HG03095 (cell line): Measurements from ENCODE around the gene DYNLT2.

Source experiments
- ATAC-seq: cut with Tn5 transposase; IDR thresholded peaks from one replicate; pipeline ENCODE4 v1.9.1; 2021; ENCODE audit warnings: moderate library complexity; ENCODE audit not compliant: unreplicated experiment

Gene DYNLT2, protein sequence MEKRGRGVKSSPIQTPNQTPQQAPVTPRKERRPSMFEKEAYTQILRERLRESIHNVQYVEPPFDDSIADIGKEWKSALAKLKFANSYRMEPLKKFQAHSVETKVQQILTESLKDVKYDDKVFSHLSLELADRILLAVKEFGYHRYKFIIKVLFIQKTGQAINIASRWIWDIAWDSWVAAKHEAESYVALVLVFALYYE

GRCh38 chr6:169751242-169752073, at the start of gene DYNLT2, which contains the start of gene ERMARD:
Gene DYNLT2 (minus strand): TSS chr6:169751572. CDS start chr6:169751458, 114 bp downstream.
Gene ERMARD (plus strand): TSS chr6:169751622. CDS start chr6:169751658, 36 bp downstream.
- peak; percentile 93 for ATAC-seq

GRCh38 chr6:169800668-169801395, 49.5 kb upstream of the DYNLT2 start:
- no peak for ATAC-seq

- no peak for ATAC-seq
Observed at GRCh38 chr6:169800116-169800667, 48.8 kb upstream of the DYNLT2 start.

DNA sequence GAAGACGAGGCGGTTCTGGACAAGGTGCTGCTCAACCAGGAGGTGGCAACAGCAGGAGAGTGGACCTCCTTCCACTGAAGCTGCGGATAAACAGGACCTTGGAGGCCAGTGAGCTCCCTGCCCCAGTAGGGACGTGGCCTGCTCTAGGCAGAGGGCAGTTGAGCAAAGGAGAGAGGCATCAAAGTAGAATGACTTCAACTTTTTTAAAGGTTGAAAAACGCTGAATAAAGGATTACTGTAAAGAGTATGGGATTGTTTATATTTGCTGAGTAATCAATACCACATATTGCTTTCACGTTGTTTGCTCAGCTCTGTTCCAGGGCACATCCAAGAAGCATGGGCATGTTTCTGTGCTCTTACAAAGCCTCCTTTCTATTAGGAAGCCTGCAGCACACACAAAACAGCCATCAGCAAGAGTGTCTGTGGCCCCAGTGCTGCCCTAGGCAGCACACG, 48.1 kb upstream of the DYNLT2 start:
- ATAC-seq = no peak

DNA sequence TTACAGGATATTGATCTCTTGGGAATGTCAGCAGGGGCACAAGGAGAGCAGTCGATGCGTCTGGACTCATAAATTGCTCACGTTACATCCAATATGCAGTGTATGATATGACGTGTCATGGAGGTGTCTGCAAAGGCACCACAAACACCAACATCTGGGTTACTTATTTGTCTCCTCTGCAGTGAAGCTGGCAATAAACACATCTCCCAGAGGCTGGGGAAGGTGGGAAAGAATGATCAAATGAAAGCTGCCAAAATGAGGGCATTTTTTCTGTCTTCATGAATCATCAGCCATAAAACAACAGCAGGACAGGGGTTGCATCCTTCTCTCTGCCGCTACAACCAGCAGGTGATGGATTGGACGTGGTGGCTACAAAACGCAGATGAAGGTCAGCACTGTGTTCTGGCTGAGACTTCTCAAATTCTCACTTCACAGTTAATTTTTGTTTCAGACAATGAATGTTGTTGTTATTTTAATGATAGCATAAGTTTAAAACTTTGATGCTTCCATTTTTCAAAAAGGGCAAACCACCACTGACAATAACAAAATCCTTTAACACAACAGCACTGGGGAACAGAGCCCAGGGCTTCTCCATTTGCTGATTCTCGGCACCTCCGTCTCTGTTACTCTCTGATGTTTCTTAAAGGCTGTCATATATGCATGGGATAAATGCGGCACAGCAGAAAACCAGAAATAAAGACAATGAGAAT, 47.5 kb upstream of the DYNLT2 start:
- no peak for ATAC-seq

- no peak for ATAC-seq
Observed at GRCh38 chr6:169795196-169795595, 43.8 kb upstream of the DYNLT2 start.

GRCh38 chr6:169794317-169795055, 43.1 kb upstream of the DYNLT2 start:
- no peak for ATAC-seq

GRCh38 chr6:169793408-169793807, 42.0 kb upstream of the DYNLT2 start:
- no peak for ATAC-seq

- no peak for ATAC-seq
Observed at GRCh38 chr6:169792306-169793015, 41.1 kb upstream of the DYNLT2 start.

GRCh38 chr6:169791721-169792131, 40.4 kb upstream of the DYNLT2 start:
- ATAC-seq = no peak

DNA sequence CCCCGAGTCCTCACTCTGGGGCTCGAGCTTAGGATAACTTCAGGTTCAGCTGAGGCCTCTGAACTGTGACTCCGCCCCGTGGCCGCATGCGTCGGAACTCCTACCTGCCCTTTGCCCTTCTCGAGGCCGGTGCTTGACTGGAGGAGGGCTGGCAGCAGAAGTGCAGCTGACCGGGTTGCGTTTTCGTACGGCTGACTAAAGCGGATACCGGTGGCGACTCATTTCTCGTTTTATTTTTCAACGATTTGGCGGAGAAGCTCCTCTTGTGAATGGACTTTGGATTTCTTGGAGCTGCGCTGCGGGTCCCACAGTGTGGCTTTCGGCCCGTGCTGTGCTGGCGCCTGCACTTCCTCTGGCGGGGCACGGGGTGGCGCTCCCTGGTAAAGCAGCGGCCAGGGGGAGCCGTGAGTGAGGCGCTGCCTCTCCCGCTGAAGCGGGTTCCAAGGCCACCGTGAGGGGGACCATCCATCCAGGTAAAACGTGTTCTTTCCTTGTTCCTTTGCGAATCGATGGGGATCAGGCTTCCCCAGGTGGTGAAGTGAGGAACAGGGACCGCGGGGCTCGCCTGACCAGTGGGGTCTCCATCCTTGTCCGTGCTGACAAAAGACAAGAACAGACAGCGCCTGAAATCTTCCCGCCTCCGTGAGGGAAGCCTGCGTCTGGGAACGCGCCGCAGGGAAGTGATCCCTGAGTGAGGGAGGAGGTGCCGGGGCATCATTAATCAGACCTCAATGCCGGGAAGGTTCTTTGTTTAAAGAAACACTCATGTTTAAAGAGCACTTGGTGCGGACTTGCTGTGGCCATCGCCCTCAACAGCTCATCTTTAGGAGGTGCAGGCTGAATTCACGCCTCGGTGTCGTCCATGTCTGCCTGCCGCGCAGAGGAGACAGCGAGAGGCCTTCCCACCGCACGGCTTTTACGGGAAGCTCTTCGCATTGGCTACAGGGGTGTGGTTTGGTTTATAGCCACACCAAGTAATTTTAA, 38.9 kb upstream of the DYNLT2 start:
- ATAC-seq = peak; percentile 98

GRCh38 chr6:169789146-169789943, 38.0 kb upstream of the DYNLT2 start:
- no peak for ATAC-seq

- ATAC-seq = no peak
Observed at GRCh38 chr6:169788809-169789145, 37.4 kb upstream of the DYNLT2 start.

GRCh38 chr6:169787797-169788196, 36.4 kb upstream of the DYNLT2 start:
- ATAC-seq = no peak

DNA sequence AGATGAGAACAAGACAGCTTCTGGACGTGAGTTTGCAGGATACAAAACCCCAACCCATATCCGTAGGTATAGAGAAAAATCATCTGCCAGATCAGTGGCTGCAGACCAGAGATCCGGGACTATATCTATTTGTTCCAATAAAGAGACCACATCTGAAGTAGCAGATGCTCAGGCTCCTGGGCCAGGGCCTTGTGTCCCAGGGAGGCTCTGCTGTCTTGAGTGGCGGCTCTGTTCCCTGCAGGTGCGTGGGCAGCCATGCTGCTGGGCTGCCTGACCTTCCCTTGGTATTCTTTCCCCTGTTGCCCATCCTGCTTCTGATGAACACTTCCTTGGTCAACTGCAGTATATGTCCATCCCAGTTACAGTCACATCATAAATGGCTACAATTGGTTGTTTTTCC, 35.0 kb upstream of the DYNLT2 start:
- ATAC-seq = no peak

DNA sequence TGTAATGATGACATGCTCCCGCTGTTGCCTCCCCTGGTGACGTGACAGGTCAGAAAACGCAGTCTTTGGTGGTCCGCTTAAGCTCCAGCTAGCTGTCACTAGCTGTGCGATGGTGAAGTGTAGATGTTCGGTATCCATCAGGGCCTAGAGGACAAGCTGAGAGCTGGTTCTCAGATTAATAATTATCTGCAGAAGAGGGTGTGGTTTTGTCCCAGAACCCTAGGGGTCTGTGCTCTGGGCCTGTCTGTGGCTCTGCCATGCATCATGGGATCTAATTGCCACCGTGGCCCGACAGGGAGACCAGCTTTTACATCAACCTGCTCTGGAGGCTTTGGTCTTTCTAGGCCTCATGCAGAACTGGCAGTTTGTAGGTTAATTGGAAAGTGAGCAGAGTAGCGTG, 34.2 kb upstream of the DYNLT2 start:
- ATAC-seq = no peak

- ATAC-seq = no peak
Observed at GRCh38 chr6:169784821-169785340, 33.5 kb upstream of the DYNLT2 start.
